Panc1 (cell line): ENCODE data around the gene CACNG1. TPM values are rescaled to one million over a fixed set of nuclear protein-coding genes. Genes with fewer than 3 reads are reported as not detected.

ENCODE experiments used
- ATAC-seq: fragments of 200-7000 bp; cut with Tn5 transposase; 2 replicates; pipeline ENCODE4 v1.9.1; 2020; ENCODE audit warnings: mild to moderate bottlenecking, moderate library complexity
- BruUV-seq: library from RNA; stranded (reverse); fragments of 400-500 nt; replicated peaks from 2 replicates; lab custom pipeline; 2021; lab: Mats Ljungman, UMichigan
- CTCF ChIA-PET: fragments of 300-600 bp; sonication (Branson Sonifier 250); formaldehyde crosslinking; loops from one replicate; lab custom pipeline; 2022; ENCODE audit warnings: antibody characterized with exemption; lab: Charles Lee
- POLR2A ChIA-PET: fragments of 300-600 bp; sonication (Branson Sonifier 250); formaldehyde crosslinking; loops from one replicate; lab custom pipeline; 2022; ENCODE audit warnings: antibody characterized with exemption; lab: Charles Lee
- DNase-seq: peaks from one replicate; pipeline ENCODE4 v3.0.0-alpha.2; 2010; ENCODE audit warnings: low read depth, low spot score
- H3K27ac ChIP-seq: 2 replicates; pipeline ENCODE4 v1.5.1; 2011; ENCODE audit warnings: mild to moderate bottlenecking, low read length, inconsistent platforms
- H3K27me3 ChIP-seq: fragments of 200-500 bp; sonication (Bioruptor generic); 2 replicates; pipeline ENCODE4 v1.6.0; 2014; ENCODE audit warnings: low read length, inconsistent platforms; ENCODE audit not compliant: control insufficient read depth, insufficient read depth
- H3K36me3 ChIP-seq: fragments of 200-500 bp; sonication (Bioruptor generic); 2 replicates; pipeline ENCODE4 v1.5.1; 2014; ENCODE audit warnings: inconsistent platforms, mild to moderate bottlenecking, low read length, moderate library complexity; ENCODE audit not compliant: control insufficient read depth, insufficient read depth
- H3K4me1 ChIP-seq: 2 replicates; pipeline ENCODE4 v1.5.1; 2011; ENCODE audit warnings: inconsistent platforms, mild to moderate bottlenecking, low read length, moderate library complexity; ENCODE audit not compliant: control insufficient read depth, insufficient read depth
- H3K4me3 ChIP-seq, 2 experiments: 2 replicates each; pipeline ENCODE4 v1.5.1; 2011 to 2012; ENCODE audit warnings: low read depth in 2 of 2, low read length in 2 of 2, mild to moderate bottlenecking in 2 of 2, inconsistent platforms in 1 of 2, moderate library complexity in 1 of 2
- H3K9me3 ChIP-seq: fragments of 200-500 bp; sonication (Bioruptor generic); 2 replicates; pipeline ENCODE4 v1.5.1; 2014; ENCODE audit warnings: low read depth, mild to moderate bottlenecking, inconsistent platforms, low read length, moderate library complexity; ENCODE audit not compliant: control insufficient read depth, insufficient read depth
- POLR2AphosphoS5 ChIP-seq: IDR thresholded peaks from 2 replicates; pipeline ENCODE4 v1.6.1; 2012; ENCODE audit warnings: mild to moderate bottlenecking, low read depth, low read length, moderate library complexity
- SIN3A ChIP-seq: IDR thresholded peaks from 2 replicates; pipeline ENCODE4 v1.6.1; 2012; ENCODE audit warnings: low read depth, mild to moderate bottlenecking, low read length, moderate library complexity, borderline replicate concordance; ENCODE audit not compliant: insufficient read depth
- TCF7L2 ChIP-seq: IDR thresholded peaks from 2 replicates; pipeline ENCODE4 v1.6.1; 2011; ENCODE audit warnings: mild to moderate bottlenecking, low read depth, low read length, inconsistent platforms
- in situ Hi-C: cut with HindIII; loops from 2 replicates; pipeline ENCODE4 v1.10.0; 2016; ENCODE audit warnings: low sequenced_read_pairs, low pct_unique_long_range_greater_than_20kb
- intact Hi-C: fragments of 100-400 bp; cut with micrococcal nuclease; formaldehyde crosslinking; loops from one replicate; pipeline ENCODE4 v1.10.0; 2022; ENCODE audit not compliant: unreplicated experiment
- total RNA-seq: library from RNA; stranded (reverse); gene quantifications from one replicate; pipeline ENCODE4 v1.2.1, GENCODE V29; 2021; ENCODE audit not compliant: unreplicated experiment
- TF ChIP-seq, protein P1 (sequence below), 2 experiments: IDR thresholded peaks; 2 replicates each; pipeline ENCODE4 v1.6.1; 2011 to 2012; ENCODE audit warnings: low read depth in 2 of 2, control low read depth in 1 of 2, low read length in 1 of 2, mild to moderate bottlenecking in 1 of 2, moderate library complexity in 1 of 2; ENCODE audit not compliant: insufficient read depth in 1 of 2
- TF ChIP-seq, protein P2 (sequence below): fragments of 450-650 bp; IDR thresholded peaks from 2 replicates; pipeline ENCODE4 v1.5.1; 2017; ENCODE audit warnings: mild to moderate bottlenecking

The CACNG1 gene
- total RNA-seq, 1 experiment from 2014 or later, result 0.13 TPM

GRCh38 chr17:67054011-67054591 lies 9.7 kb downstream of the CACNG1 start:
- in situ Hi-C loops (no loop called here), intact Hi-C loops (no loop called here)
- no TSS peak for BruUV-seq
- CTCF ChIA-PET, result no interaction called here
- no peaks in the 10 kb centered on the region for H3K27me3 ChIP-seq
- POLR2A ChIA-PET, result no interaction called here
- TF ChIP-seq POLR2AphosphoS5, result no peak
- TF ChIP-seq, protein P1, sequence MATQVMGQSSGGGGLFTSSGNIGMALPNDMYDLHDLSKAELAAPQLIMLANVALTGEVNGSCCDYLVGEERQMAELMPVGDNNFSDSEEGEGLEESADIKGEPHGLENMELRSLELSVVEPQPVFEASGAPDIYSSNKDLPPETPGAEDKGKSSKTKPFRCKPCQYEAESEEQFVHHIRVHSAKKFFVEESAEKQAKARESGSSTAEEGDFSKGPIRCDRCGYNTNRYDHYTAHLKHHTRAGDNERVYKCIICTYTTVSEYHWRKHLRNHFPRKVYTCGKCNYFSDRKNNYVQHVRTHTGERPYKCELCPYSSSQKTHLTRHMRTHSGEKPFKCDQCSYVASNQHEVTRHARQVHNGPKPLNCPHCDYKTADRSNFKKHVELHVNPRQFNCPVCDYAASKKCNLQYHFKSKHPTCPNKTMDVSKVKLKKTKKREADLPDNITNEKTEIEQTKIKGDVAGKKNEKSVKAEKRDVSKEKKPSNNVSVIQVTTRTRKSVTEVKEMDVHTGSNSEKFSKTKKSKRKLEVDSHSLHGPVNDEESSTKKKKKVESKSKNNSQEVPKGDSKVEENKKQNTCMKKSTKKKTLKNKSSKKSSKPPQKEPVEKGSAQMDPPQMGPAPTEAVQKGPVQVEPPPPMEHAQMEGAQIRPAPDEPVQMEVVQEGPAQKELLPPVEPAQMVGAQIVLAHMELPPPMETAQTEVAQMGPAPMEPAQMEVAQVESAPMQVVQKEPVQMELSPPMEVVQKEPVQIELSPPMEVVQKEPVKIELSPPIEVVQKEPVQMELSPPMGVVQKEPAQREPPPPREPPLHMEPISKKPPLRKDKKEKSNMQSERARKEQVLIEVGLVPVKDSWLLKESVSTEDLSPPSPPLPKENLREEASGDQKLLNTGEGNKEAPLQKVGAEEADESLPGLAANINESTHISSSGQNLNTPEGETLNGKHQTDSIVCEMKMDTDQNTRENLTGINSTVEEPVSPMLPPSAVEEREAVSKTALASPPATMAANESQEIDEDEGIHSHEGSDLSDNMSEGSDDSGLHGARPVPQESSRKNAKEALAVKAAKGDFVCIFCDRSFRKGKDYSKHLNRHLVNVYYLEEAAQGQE (IDR thresholded peaks at IDR 0.05; ENCODE audit: insufficient read depth in 1 of 2, low read depth in 2 of 2, low read length in 1 of 2), result no peak
- no peak for TF ChIP-seq SIN3A
- TF ChIP-seq, protein P2, sequence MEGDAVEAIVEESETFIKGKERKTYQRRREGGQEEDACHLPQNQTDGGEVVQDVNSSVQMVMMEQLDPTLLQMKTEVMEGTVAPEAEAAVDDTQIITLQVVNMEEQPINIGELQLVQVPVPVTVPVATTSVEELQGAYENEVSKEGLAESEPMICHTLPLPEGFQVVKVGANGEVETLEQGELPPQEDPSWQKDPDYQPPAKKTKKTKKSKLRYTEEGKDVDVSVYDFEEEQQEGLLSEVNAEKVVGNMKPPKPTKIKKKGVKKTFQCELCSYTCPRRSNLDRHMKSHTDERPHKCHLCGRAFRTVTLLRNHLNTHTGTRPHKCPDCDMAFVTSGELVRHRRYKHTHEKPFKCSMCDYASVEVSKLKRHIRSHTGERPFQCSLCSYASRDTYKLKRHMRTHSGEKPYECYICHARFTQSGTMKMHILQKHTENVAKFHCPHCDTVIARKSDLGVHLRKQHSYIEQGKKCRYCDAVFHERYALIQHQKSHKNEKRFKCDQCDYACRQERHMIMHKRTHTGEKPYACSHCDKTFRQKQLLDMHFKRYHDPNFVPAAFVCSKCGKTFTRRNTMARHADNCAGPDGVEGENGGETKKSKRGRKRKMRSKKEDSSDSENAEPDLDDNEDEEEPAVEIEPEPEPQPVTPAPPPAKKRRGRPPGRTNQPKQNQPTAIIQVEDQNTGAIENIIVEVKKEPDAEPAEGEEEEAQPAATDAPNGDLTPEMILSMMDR, result no peak
- no peak for TF ChIP-seq TCF7L2
- no peaks in the 10 kb centered on the region for H3K36me3 ChIP-seq
- no peak overlapping the region for H3K4me3 ChIP-seq
- no peaks in the 10 kb centered on the region for H3K9me3 ChIP-seq
- no peaks in the 10 kb centered on the region for H3K4me1 ChIP-seq
- no peak overlapping the region for H3K27ac ChIP-seq
- DNase-seq, result no peak
- ATAC-seq, result no peak

DNA sequence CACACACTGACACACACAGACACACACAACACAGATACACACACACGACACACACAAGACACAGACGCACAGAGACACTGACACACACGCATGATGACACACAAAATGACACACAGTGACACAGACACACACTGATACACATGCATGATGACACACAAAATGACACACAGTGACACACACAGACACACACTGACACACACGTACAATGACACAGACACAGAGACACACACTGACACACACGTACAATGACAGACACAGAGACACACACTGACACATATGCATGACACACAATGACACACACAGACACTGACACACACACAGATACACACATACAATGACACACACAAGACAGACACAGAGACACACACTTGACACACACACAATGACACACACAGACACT lies 10.3 kb downstream of the CACNG1 start:
- no peaks in the 10 kb centered on the region for H3K36me3 ChIP-seq
- H3K4me1 ChIP-seq, result no peaks in the 10 kb centered on the region
- H3K27me3 ChIP-seq, result no peaks in the 10 kb centered on the region
- intact Hi-C loops (no loop called here), in situ Hi-C loops (no loop called here)
- no peak overlapping the region for H3K4me3 ChIP-seq
- TF ChIP-seq, protein P2, result no peak
- TF ChIP-seq TCF7L2 (no peak), POLR2AphosphoS5 (no peak), SIN3A (no peak)
- TF ChIP-seq, protein P1 (IDR thresholded peaks at IDR 0.05; ENCODE audit: insufficient read depth in 1 of 2, low read depth in 2 of 2, low read length in 1 of 2), result no peak
- ChIA-PET CTCF (no interaction called here), POLR2A (no interaction called here)
- no TSS peak for BruUV-seq
- DNase-seq, result no peak
- ATAC-seq, result no peak
- no peak overlapping the region for H3K27ac ChIP-seq
- no peaks in the 10 kb centered on the region for H3K9me3 ChIP-seq
